Measurements from ENCODE around the gene DCST2.
"Not testable (repeated sequence)": the region's sequence is repeated elsewhere in the genome, so short reads cannot be mapped to it uniquely, and the experiment has no call there.

The DCST2 gene

GRCh38 chr1:154998201-154998780 is 35.3 kb downstream of the DCST2 start:
- TF ChIP-seq CTCF (IDR thresholded peaks at IDR 0.05; ENCODE audit: low read depth, low read length), result no peak
- DNase-seq (ENCODE audit: extremely low read depth, low read depth), result no peak

- DNase-seq (ENCODE audit: extremely low read depth, low read depth), result no peak
- TF ChIP-seq CTCF (IDR thresholded peaks at IDR 0.05; ENCODE audit: low read depth, low read length), result no peak
Measured at GRCh38 chr1:154996966-154997701, 36.4 kb downstream of the DCST2 start.

- peak; percentile 61 for TF ChIP-seq CTCF (IDR thresholded peaks at IDR 0.05; ENCODE audit: low read depth, low read length)
- DNase-seq (ENCODE audit: extremely low read depth, low read depth), result not testable (repeated sequence)
Measured at GRCh38 chr1:154995301-154995983, 38.1 kb downstream of the DCST2 start.

GRCh38 chr1:154994591-154994990 is 39.0 kb downstream of the DCST2 start:
- no peak for DNase-seq (ENCODE audit: extremely low read depth, low read depth)
- no peak for TF ChIP-seq CTCF (IDR thresholded peaks at IDR 0.05; ENCODE audit: low read depth, low read length)

- no peak for DNase-seq (ENCODE audit: extremely low read depth, low read depth)
Measured at GRCh38 chr1:154994269-154994587, 39.4 kb downstream of the DCST2 start.

GRCh38 chr1:154993572-154994268 is 39.9 kb downstream of the DCST2 start, which contains the start of gene LENEP:
LENEP (plus strand) TSS chr1:154993586; CDS start chr1:154993608, 22 bp downstream.
- no peak for TF ChIP-seq CTCF (IDR thresholded peaks at IDR 0.05; ENCODE audit: low read depth, low read length)

More at GRCh38 chr1:154994269-154994587, 39.4 kb downstream of the DCST2 start:
- TF ChIP-seq CTCF (IDR thresholded peaks at IDR 0.05; ENCODE audit: low read depth, low read length), result no peak

More at GRCh38 chr1:154993572-154994268, 39.9 kb downstream of the DCST2 start, which contains the start of gene LENEP:
- no peak for DNase-seq (ENCODE audit: extremely low read depth, low read depth)
